B cell (primary cell): ENCODE results near the gene KIF27.

Experiments
- CTCF ChIP-seq: fragments of 200-600 bp; IDR thresholded peaks from one replicate; pipeline ENCODE4 v1.8.0; 2022; ENCODE audit warnings: antibody characterized with exemption, mild to moderate bottlenecking
- EZH2 ChIP-seq: IDR thresholded peaks from 2 replicates; pipeline ENCODE4 v1.6.1; 2012; ENCODE audit warnings: borderline replicate concordance, low read depth, mild to moderate bottlenecking, moderate library complexity, low read length; ENCODE audit not compliant: insufficient read depth, poor library complexity, severe bottlenecking

GRCh38 chr9:83920469-83920926 is 734 bp downstream of the KIF27 start:
- TF ChIP-seq CTCF: no peak
- TF ChIP-seq EZH2: no peak
